TTC549 (cell line): Measurements from ENCODE around the gene VGLL4.

Experiments used
- FAIRE-seq: peaks from 2 replicates; lab custom pipeline; 2012; peaks lifted over from hg19 to GRCh38; lab: Jason Lieb, UNC

VGLL4 gene

GRCh38 chr3:11548721-11549131, 95.0 kb downstream of the VGLL4 start:
- FAIRE-seq: no peak

- no peak for FAIRE-seq
Observed at GRCh38 chr3:11547498-11547897, 96.2 kb downstream of the VGLL4 start.

- no peak for FAIRE-seq
Observed at GRCh38 chr3:11546657-11547302, 96.9 kb downstream of the VGLL4 start.

- FAIRE-seq: no peak
Observed at GRCh38 chr3:11545186-11545851, 98.4 kb downstream of the VGLL4 start.

GRCh38 chr3:11544412-11545181, 99.1 kb downstream of the VGLL4 start:
- no peak for FAIRE-seq

GRCh38 chr3:11543948-11544387, 99.7 kb downstream of the VGLL4 start:
- FAIRE-seq: no peak

GRCh38 chr3:11543141-11543947, 100.4 kb downstream of the VGLL4 start:
- no peak for FAIRE-seq

GRCh38 chr3:11542551-11542950, 101.2 kb downstream of the VGLL4 start:
- no peak for FAIRE-seq

GRCh38 chr3:11541321-11542303, 102.1 kb downstream of the VGLL4 start:
- no peak for FAIRE-seq

GRCh38 chr3:11539677-11540076, 104.0 kb downstream of the VGLL4 start:
- FAIRE-seq: no peak

GRCh38 chr3:11539218-11539617, 104.5 kb downstream of the VGLL4 start:
- no peak for FAIRE-seq

- no peak for FAIRE-seq
Observed at GRCh38 chr3:11538581-11538980, 105.1 kb downstream of the VGLL4 start.

- FAIRE-seq: no peak
Observed at GRCh38 chr3:11536936-11537612, 106.6 kb downstream of the VGLL4 start.

- no peak for FAIRE-seq
Observed at GRCh38 chr3:11536132-11536935, 107.4 kb downstream of the VGLL4 start.

GRCh38 chr3:11535243-11535960, 108.3 kb downstream of the VGLL4 start:
- FAIRE-seq: no peak

- FAIRE-seq: no peak
Observed at GRCh38 chr3:11534793-11535101, 109.0 kb downstream of the VGLL4 start.

- no peak for FAIRE-seq
Observed at GRCh38 chr3:11534011-11534792, 109.5 kb downstream of the VGLL4 start.

GRCh38 chr3:11532931-11533391, 110.8 kb downstream of the VGLL4 start:
- no peak for FAIRE-seq
